Upper lobe of left lung (tissue), 6 donors: ENCODE results near the gene LRP1B. TPM values are rescaled to one million over a fixed set of nuclear protein-coding genes. Genes with fewer than 3 reads are reported as not detected.

Experiments used
- ATAC-seq, 2 donors: fragments of 200-7000 bp; cut with Tn5 transposase; one replicate each; pipeline ENCODE4 v1.9.1; 2022; ENCODE audit warnings: mild to moderate bottlenecking in 2 of 2, moderate library complexity in 2 of 2; ENCODE audit not compliant: low FRiP score in 2 of 2
- DNase-seq, 2 donors: peaks; one replicate each; pipeline ENCODE4 v3.0.0-alpha.2; 2019 to 2020
- H3K27ac ChIP-seq, 4 donors: fragments of 200-600 bp; sonication (generic); one replicate each; pipeline ENCODE4 v1.5.1; 2016 to 2019
- H3K27me3 ChIP-seq, 4 donors: fragments of 200-600 bp; sonication (generic); one replicate each; pipeline ENCODE4 v1.5.1; 2017 to 2019
- H3K36me3 ChIP-seq, 4 donors: fragments of 200-600 bp; sonication (generic); one replicate each; pipeline ENCODE4 v1.5.1; 2016 to 2019
- H3K4me1 ChIP-seq, 4 donors: fragments of 200-600 bp; sonication (generic); one replicate each; pipeline ENCODE4 v1.5.1; 2018 to 2019
- H3K4me3 ChIP-seq, 4 donors: fragments of 200-600 bp; sonication (generic); one replicate each; pipeline ENCODE4 v1.5.1; 2017 to 2019; ENCODE audit warnings: mild to moderate bottlenecking in 2 of 4, moderate library complexity in 1 of 4
- H3K9me3 ChIP-seq, 4 donors: fragments of 200-600 bp; sonication (generic); one replicate each; pipeline ENCODE4 v1.5.1; 2018 to 2019
- EP300 ChIP-seq, 4 donors: sonication (generic); formaldehyde crosslinking; IDR thresholded peaks; one replicate each; pipeline ENCODE4 v1.5.1; 2017; ENCODE audit warnings: antibody characterized with exemption in 4 of 4, control low read depth in 2 of 4
- POLR2A ChIP-seq, 4 donors: fragments of 450-650 bp; IDR thresholded peaks; one replicate each; pipeline ENCODE4 v1.5.1; 2016 to 2017; ENCODE audit warnings: antibody characterized with exemption in 4 of 4, mild to moderate bottlenecking in 2 of 4
- POLR2AphosphoS5 ChIP-seq, 2 donors: sonication (generic); formaldehyde crosslinking; IDR thresholded peaks; one replicate each; pipeline ENCODE4 v1.5.1; 2017; ENCODE audit warnings: antibody characterized with exemption in 2 of 2
- WGBS, 2 donors: methylation state at CpG; one replicate each; pipeline ENCODE4 v1.1.5; 2017 to 2018; 5-methylcytosine and 5-hydroxymethylcytosine counted together
- total RNA-seq, 6 donors: library from RNA; depleted of rRNA in 4 of 6; stranded (reverse); fragments of >200 nt in 4 of 6; gene quantifications; one replicate each; pipeline versions ENCODE4 v1.1.0 to v1.2.1, GENCODE V29; 2016 to 2021
- TF ChIP-seq, protein P1 (sequence below), 6 experiments: fragments of 450-650 bp in 4 of 6; fragments of 200-600 bp in 2 of 6; sonication (generic) in 2 of 6; IDR thresholded peaks; one replicate each; pipeline ENCODE4 v1.5.1; 2016 to 2019; ENCODE audit warnings: antibody characterized with exemption in 6 of 6
- donor health status: DM: no; HTN: no; CAD: no; lungs with moderate emphysema.
- donor health status: DM: no; HTN: yes; CAD: no; lungs with severe emphysema.

Gene LRP1B
- total RNA-seq, 6 donors from 2014 or later: under 0.01 to 0.46 (median 0.11) TPM

DNA sequence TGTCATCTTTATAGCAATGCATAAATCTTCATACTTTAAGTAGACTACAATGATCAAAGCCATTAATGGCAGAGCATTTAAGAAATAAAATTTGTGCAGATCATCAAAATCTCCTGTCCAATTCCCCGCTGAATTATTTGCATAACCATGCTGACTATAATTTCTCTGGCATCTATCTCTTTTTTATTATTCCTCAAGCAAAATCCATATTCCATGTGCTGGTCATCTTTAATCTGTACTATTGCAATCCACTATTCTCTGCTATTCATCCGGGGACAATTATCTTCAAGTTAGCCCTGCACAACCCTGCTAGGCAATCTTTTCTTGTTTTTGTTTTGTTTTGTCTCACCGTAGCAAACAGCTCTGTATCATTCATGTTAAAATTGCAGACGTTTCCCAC, 1881.0 kb downstream of the LRP1B start:
- ATAC-seq: no peak

DNA sequence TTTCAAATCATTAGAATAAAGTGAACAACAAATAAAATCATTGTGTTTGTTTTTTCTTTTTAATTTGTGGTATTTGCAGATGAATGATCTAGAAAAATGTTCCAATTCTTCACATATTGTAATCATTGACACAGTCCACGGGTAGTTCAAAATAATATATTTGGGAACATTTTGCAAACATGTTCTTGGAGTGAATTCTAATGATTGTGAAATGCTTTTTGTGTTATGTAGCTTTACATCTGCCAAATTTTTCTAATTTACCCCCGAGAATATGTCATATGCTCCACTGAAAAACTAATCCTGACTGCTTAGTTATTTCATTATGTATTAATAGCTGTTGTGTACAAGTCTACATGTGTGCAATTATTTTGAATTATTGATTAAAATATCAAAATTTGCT, 1882.2 kb downstream of the LRP1B start:
- TF ChIP-seq EP300 (IDR thresholded peaks at IDR 0.05) (no peak), POLR2A (IDR thresholded peaks at IDR 0.05) (no peak), POLR2AphosphoS5 (IDR thresholded peaks at IDR 0.05) (no peak)
- TF ChIP-seq, protein P1, sequence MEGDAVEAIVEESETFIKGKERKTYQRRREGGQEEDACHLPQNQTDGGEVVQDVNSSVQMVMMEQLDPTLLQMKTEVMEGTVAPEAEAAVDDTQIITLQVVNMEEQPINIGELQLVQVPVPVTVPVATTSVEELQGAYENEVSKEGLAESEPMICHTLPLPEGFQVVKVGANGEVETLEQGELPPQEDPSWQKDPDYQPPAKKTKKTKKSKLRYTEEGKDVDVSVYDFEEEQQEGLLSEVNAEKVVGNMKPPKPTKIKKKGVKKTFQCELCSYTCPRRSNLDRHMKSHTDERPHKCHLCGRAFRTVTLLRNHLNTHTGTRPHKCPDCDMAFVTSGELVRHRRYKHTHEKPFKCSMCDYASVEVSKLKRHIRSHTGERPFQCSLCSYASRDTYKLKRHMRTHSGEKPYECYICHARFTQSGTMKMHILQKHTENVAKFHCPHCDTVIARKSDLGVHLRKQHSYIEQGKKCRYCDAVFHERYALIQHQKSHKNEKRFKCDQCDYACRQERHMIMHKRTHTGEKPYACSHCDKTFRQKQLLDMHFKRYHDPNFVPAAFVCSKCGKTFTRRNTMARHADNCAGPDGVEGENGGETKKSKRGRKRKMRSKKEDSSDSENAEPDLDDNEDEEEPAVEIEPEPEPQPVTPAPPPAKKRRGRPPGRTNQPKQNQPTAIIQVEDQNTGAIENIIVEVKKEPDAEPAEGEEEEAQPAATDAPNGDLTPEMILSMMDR (IDR thresholded peaks at IDR 0.05): no peak
- no peak overlapping the region for H3K27ac ChIP-seq
- no peak overlapping the region for H3K4me3 ChIP-seq
- peak in 1 of 2 donors; percentile 45 for ATAC-seq
- DNase-seq: no peak
- H3K4me1 ChIP-seq: no peaks in the 10 kb centered on the region
- H3K36me3 ChIP-seq: no peaks in the 10 kb centered on the region
- 55 to 65% methylated on average over 2 of the region's 2 CpGs for WGBS, 2 donors
- H3K27me3 ChIP-seq: no peaks in the 10 kb centered on the region
- no peaks in the 10 kb centered on the region for H3K9me3 ChIP-seq

More for the DNA sequence above, 1881.0 kb downstream of the LRP1B start:
- H3K36me3 ChIP-seq: no peaks in the 10 kb centered on the region
- DNase-seq: no peak
- no peaks in the 10 kb centered on the region for H3K4me1 ChIP-seq
- 79% methylated on average over 4 of the region's 4 CpGs for WGBS, 2 donors
- no peaks in the 10 kb centered on the region for H3K27me3 ChIP-seq
- TF ChIP-seq POLR2AphosphoS5 (IDR thresholded peaks at IDR 0.05) (no peak), POLR2A (IDR thresholded peaks at IDR 0.05) (no peak), EP300 (IDR thresholded peaks at IDR 0.05) (no peak)
- TF ChIP-seq, protein P1 (IDR thresholded peaks at IDR 0.05): no peak
- H3K4me3 ChIP-seq: no peak overlapping the region
- no peaks in the 10 kb centered on the region for H3K9me3 ChIP-seq
- no peak overlapping the region for H3K27ac ChIP-seq

DNA sequence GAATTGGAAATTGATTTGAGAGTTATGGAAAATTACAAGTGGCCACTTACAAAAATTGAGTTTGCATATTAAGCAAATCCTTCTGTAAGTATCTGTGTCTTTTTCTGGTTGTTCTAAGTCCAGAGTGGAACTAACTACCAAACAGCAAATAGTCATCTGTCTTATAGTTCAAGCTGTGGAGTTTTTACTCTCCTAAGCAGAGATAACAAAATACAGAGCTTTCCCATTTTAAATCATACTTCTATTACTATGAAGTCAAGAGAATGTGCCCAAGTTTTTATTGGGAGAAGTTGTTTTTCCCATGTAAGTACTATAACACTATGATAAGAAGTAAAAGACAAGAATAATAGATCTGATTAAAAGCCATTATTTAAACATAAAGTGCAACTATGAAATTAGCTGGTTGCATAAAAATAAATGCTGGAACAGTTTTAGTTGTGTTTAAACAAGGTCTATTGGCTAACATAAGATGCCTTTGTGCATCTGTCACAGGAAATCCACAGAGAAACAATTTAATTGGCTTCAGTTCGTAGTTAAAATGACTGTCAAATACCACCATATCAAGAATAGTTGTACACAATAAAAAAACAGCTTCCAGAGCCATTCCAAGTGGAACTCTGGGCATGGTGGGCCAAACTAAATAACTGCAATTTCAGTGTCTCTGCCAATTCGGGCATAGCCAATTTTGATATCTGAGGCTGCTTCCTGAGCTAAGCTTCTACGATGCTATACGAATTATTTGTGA, 1883.2 kb downstream of the LRP1B start:
- WGBS, 2 donors: 67 to 71% methylated on average over 4 of the region's 4 CpGs
- DNase-seq (no peak), ATAC-seq (no peak)

DNA sequence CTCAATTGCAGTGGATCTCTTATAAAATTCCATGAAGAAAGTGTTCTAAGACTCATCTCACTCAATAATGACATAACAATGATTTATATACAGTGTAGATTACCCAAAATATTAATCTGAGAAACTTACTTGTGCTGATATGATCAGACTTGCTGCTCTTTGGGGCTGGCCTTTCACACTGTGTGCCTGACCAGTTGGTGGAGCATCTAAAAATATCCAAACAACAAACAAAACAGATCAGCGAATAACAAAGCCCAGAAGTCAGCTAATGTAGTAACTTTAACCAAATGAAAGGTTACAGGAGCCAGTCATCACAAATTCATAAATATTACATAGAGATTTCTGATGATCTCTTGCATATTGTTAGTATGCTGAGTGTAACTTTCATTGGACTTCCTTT, 1883.9 kb downstream of the LRP1B start:
- 54 to 65% methylated on average over 1 of the region's 1 CpG for WGBS, 2 donors
- no peaks in the 10 kb centered on the region for H3K27me3 ChIP-seq
- no peak for ATAC-seq

More for the DNA sequence above, 1883.2 kb downstream of the LRP1B start:
- no peaks in the 10 kb centered on the region for H3K4me1 ChIP-seq
- H3K4me3 ChIP-seq: no peak overlapping the region
- H3K36me3 ChIP-seq: no peaks in the 10 kb centered on the region
- H3K27ac ChIP-seq: no peak overlapping the region
- H3K27me3 ChIP-seq: no peaks in the 10 kb centered on the region
- TF ChIP-seq POLR2A (IDR thresholded peaks at IDR 0.05) (no peak), EP300 (IDR thresholded peaks at IDR 0.05) (no peak), POLR2AphosphoS5 (IDR thresholded peaks at IDR 0.05) (no peak)
- TF ChIP-seq, protein P1 (IDR thresholded peaks at IDR 0.05): no peak
- H3K9me3 ChIP-seq: no peaks in the 10 kb centered on the region

More for the DNA sequence above, 1883.9 kb downstream of the LRP1B start:
- no peak overlapping the region for H3K4me3 ChIP-seq
- H3K36me3 ChIP-seq: no peaks in the 10 kb centered on the region
- H3K4me1 ChIP-seq: no peaks in the 10 kb centered on the region
- H3K27ac ChIP-seq: peak overlapping the region in 1 of 4 donors; percentile 20
- no peaks in the 10 kb centered on the region for H3K9me3 ChIP-seq
- TF ChIP-seq POLR2A (IDR thresholded peaks at IDR 0.05): no peak
- TF ChIP-seq POLR2AphosphoS5 (IDR thresholded peaks at IDR 0.05): no peak
- TF ChIP-seq, protein P1 (IDR thresholded peaks at IDR 0.05): no peak
- no peak for DNase-seq
